Activated CD4-positive, alpha-beta memory T cell treated with anti-CD3 and anti-CD28 coated beads, Interleukin-2, amount 10 ng/mL, durations not matched to agents 7 days and 5 days (primary cell): ENCODE measurements around the gene PLK5. TPM values are rescaled to one million over a fixed set of nuclear protein-coding genes. Genes with fewer than 3 reads are reported as not detected.
"Not testable (repeated sequence)": the region's sequence is repeated elsewhere in the genome, so short reads cannot be mapped to it uniquely, and the experiment has no call there.

Experiments used
- CTCF ChIA-PET: fragments of 350-600 bp; sonication (Branson Sonifier 250); formaldehyde crosslinking; loops from one replicate; lab custom pipeline; 2021; ENCODE audit warnings: antibody characterized with exemption, inconsistent platforms; lab: Charles Lee
- POLR2A ChIA-PET: fragments of 350-600 bp; sonication (Branson Sonifier 250); formaldehyde crosslinking; loops from one replicate; lab custom pipeline; 2021; ENCODE audit warnings: antibody characterized with exemption; lab: Charles Lee
- DNase-seq: peaks from one replicate; pipeline ENCODE4 v3.0.0-alpha.2; 2020
- H3K27ac Mint-ChIP-seq: one replicate; pipeline ENCODE4 v1.8.0; 2021; ENCODE audit warnings: mild to moderate bottlenecking, mixed read lengths
- H3K27me3 Mint-ChIP-seq: one replicate; pipeline ENCODE4 v1.8.0; 2021; ENCODE audit warnings: mixed read lengths
- H3K36me3 Mint-ChIP-seq: one replicate; pipeline ENCODE4 v1.8.0; 2021; ENCODE audit warnings: low read depth, mixed read lengths
- H3K4me1 Mint-ChIP-seq: one replicate; pipeline ENCODE4 v1.8.0; 2021; ENCODE audit warnings: mixed read lengths
- H3K4me3 Mint-ChIP-seq: one replicate; pipeline ENCODE4 v1.8.0; 2021; ENCODE audit warnings: mild to moderate bottlenecking, mixed read lengths
- H3K9me3 Mint-ChIP-seq: one replicate; pipeline ENCODE4 v1.8.0; 2021; ENCODE audit warnings: mixed read lengths
- total RNA-seq, 2 experiments: library from RNA; stranded (reverse); gene quantifications; one replicate each; pipeline ENCODE4 v1.2.3, GENCODE V29; 2021

The PLK5 gene
- total RNA-seq, 2 experiments from 2014 or later: not detected

DNA sequence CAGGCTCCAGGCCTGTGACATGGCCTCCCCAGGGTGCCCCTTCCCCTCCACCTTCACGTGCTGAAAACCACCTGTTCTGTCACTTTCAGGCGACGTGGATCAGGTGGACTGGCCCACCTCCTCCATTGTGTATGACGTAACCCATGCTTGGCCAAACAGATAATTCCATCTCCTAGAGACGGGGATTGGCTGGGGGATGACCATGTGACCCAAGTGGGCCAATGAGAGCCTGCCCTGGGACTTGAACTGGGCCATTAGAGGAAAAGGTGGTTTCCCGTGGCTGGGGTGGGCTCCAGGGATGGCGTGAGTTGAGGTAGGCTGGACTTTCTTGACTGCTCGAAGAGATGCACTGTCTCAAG, 7.5 kb upstream of the PLK5 start:
- H3K36me3 Mint-ChIP-seq: no peaks in the 10 kb centered on the region
- H3K27ac Mint-ChIP-seq: no peak overlapping the region
- ChIA-PET CTCF (no interaction called here), POLR2A (no interaction called here)
- no peaks in the 10 kb centered on the region for H3K27me3 Mint-ChIP-seq
- H3K4me1 Mint-ChIP-seq: peaks cover 9% of the 10 kb centered on the region
- no peak overlapping the region for H3K4me3 Mint-ChIP-seq
- DNase-seq: no peak
- H3K9me3 Mint-ChIP-seq: no peaks in the 10 kb centered on the region

DNA sequence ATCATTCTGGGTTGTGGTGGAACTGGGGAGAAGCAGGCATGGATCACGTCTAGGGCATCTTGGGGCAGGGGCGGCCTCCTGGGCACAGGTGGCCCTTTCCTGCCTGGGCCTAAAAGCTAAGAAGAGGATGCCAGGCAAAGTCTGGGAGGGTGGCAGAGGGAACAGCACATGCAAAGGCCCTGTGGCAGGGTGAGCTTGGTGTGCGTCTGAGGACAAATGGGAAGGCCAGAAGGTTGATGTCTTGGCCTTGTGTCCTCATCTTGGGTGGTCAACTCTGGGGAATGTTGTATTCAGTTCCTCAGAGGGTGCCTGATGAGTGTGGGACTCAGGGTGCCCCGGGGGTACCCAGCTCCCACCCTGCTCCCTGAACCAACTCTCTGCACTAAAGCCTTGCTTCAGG, 5.4 kb upstream of the PLK5 start:
- peaks cover 2% of the 10 kb centered on the region for H3K4me1 Mint-ChIP-seq
- no peaks in the 10 kb centered on the region for H3K36me3 Mint-ChIP-seq
- peaks cover 10% of the 10 kb centered on the region for H3K27me3 Mint-ChIP-seq
- DNase-seq: no peak
- ChIA-PET POLR2A (no interaction called here), CTCF (interaction anchor here (1.6 kb wide), 1 partner anchor 28 kb away, joined by 5 read pairs; no protein-coding TSS in a partner anchor)
- H3K27ac Mint-ChIP-seq: no peak overlapping the region
- no peaks in the 10 kb centered on the region for H3K9me3 Mint-ChIP-seq
- no peak overlapping the region for H3K4me3 Mint-ChIP-seq

DNA sequence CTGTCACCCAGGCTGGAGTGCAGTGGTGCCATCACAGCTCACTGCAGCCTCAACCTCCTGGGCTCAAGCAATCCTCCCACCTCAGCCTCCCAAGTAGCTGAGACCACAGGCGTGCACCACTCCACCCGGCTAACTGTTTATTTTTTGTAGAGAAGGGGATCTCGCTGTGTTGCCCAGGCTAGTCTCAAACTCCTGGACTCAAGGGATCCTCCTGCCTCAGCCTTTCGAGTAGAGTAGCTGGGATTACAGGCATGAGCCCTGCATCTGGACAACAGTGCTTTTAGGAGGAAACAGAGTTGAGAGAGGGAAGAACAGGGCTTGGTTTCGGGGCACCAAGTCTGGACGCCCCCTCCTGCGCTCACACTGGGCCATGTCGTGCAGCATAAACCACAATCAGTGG, 4.1 kb upstream of the PLK5 start:
- H3K27ac Mint-ChIP-seq, H3K36me3 Mint-ChIP-seq, H3K4me1 Mint-ChIP-seq, CTCF ChIA-PET, POLR2A ChIA-PET, H3K4me3 Mint-ChIP-seq, H3K9me3 Mint-ChIP-seq, DNase-seq: not testable (repeated sequence)
- peaks cover 16% of the 10 kb centered on the region for H3K27me3 Mint-ChIP-seq

DNA sequence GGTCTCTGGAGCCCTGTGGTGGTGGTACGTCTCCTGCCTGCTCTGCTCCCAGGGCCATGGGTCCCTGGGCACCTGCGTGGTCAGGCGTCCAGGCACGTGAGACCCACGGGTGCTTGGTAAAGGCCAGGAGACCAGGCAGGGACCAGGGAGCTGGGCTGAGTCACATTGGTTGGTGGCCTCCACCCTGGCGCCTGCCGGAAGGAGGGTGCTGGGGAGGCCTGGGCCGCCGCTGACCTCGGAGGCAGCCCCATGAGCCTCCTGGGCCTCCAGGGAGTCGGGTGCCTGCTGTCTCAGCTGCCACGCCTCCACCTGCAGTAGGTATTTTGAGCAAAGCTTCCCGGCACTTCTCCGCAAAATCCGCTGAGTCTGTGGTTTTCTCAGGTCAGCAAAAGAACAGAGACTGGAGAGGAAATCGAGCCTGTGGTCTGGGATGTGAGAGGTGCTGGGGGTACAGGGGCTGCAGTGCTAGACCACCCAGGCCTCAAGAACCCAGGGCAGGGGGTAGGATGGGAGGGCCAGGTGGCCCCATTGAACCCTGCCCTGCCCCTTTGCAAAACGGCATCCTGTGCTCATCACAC, 3.6 kb upstream of the PLK5 start:
- CTCF ChIA-PET: no interaction called here
- no peak for DNase-seq
- H3K27ac Mint-ChIP-seq: no peak overlapping the region
- H3K4me3 Mint-ChIP-seq: no peak overlapping the region
- H3K27me3 Mint-ChIP-seq: peaks cover 20% of the 10 kb centered on the region
- peaks cover 3% of the 10 kb centered on the region for H3K36me3 Mint-ChIP-seq
- H3K4me1 Mint-ChIP-seq: peaks cover 4% of the 10 kb centered on the region
- H3K9me3 Mint-ChIP-seq: no peaks in the 10 kb centered on the region
- POLR2A ChIA-PET: no interaction called here

DNA sequence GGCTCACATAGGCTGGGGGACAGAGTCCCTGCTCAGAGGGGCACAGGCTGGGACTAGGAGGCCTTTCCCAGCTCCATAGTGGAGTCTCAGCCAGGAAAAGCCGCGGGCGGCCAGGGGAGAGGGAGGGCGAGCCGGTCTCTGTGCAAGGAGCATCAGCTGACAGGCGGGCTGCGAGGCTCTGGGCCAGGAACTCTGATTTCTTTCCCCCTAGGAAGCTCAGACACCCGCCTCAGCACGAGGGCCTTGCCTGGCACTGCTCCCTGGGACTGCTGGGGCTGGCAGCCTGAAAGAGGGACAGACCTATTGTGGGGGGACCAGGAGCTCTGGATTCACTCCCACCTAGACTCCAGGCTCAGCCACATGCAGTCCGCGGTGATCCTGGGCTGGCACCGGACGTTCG, 2.2 kb upstream of the PLK5 start:
- POLR2A ChIA-PET: no interaction called here
- Mint-ChIP-seq H3K9me3 (no peaks in the 10 kb centered on the region), H3K36me3 (peaks cover 3% of the 10 kb centered on the region), H3K4me3 (no peak overlapping the region), H3K27me3 (peaks cover 27% of the 10 kb centered on the region), H3K27ac (no peak overlapping the region), H3K4me1 (peaks cover 4% of the 10 kb centered on the region)
- CTCF ChIA-PET: no interaction called here
- no peak for DNase-seq

DNA sequence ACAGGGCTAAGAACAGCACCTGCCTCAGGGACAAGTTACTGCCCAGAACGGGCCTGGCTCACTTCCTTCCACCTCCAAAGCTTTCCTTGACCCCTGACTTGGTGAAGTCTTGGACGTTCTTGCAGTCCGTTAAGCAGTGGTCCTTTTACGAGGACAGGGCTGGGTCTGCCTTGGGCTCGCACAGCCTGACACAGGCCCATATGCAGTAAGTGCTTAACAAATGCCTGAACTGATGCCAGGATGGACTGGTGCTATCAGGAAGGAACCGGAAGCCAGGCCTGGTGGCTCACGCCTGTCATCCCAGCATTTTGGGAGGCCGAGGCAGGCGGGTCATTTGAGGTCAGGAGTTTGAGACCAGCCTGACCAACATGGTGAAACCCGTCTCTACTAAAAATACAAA, 1.8 kb upstream of the PLK5 start:
- H3K27ac Mint-ChIP-seq: no peak overlapping the region
- no peak overlapping the region for H3K4me3 Mint-ChIP-seq
- DNase-seq: no peak
- CTCF ChIA-PET: interaction anchor here (0.7 kb wide), 1 partner anchor 1939 kb away, joined by 3 read pairs; no protein-coding TSS in a partner anchor
- H3K4me1 Mint-ChIP-seq: peaks cover 4% of the 10 kb centered on the region
- POLR2A ChIA-PET: no interaction called here
- H3K36me3 Mint-ChIP-seq: peaks cover 3% of the 10 kb centered on the region
- peaks cover 27% of the 10 kb centered on the region for H3K27me3 Mint-ChIP-seq
- H3K9me3 Mint-ChIP-seq: no peaks in the 10 kb centered on the region

DNA sequence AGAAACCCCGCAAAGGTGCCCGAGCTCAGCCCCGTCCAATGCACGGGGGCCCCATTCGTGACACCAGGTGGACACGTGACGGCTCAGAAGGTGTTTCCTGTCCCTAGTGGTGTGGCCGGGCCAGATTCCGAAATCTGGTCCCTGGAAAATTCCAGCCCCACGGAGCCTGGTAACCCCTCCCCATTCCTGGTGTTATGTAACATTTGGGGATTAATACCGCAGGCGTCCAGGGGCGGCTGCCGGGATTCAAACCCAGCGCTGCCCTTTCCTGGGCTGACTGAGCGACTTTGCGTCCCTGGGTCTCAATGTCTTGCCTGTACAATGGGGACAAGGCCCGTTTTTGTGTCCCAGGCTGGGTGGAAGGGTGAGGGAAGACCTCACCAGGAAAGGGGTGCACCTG, 1.0 kb upstream of the PLK5 start:
- H3K36me3 Mint-ChIP-seq: peaks cover 3% of the 10 kb centered on the region
- DNase-seq: no peak
- H3K27me3 Mint-ChIP-seq: peaks cover 27% of the 10 kb centered on the region
- H3K27ac Mint-ChIP-seq: no peak overlapping the region
- POLR2A ChIA-PET: no interaction called here
- H3K9me3 Mint-ChIP-seq: no peaks in the 10 kb centered on the region
- CTCF ChIA-PET: no interaction called here
- H3K4me3 Mint-ChIP-seq: no peak overlapping the region
- peaks cover 4% of the 10 kb centered on the region for H3K4me1 Mint-ChIP-seq

DNA sequence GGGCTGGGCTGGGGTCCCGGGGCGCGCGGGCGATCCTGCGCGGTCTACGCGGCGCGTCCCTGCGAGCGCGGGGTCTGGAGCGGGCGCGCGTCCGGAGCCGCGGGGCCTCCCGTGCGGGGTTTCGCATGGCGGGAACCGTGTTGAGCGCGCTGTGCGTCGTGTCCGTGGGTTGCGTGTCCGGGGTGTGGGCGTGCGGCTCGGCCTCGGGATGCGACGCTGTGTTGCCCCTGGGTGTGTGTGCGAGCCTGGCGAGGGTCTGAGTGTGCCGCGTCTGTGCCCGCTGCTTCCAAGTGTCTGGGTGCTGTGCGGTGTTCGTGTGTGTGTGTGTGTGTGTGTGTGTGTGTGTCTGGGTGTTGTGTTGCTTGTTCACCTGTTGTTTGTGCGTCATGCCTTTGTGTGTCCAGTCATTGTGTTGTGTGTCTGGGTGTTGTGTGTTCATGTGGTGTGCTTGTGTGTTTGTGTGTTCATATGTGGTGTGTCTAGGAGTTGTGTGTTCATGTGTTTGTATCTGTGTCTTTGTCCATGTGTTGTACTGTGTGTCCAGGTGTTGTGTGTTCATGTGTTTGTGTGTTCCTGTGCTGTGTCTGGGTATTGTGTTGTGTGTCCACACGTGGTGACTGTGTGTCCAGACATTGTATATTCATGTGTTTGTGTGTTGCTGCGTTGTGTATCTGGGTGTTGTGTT, 552 bp downstream of the PLK5 start:
- H3K27me3 Mint-ChIP-seq: peaks cover 27% of the 10 kb centered on the region
- ChIA-PET POLR2A (no interaction called here), CTCF (no interaction called here)
- H3K9me3 Mint-ChIP-seq: no peaks in the 10 kb centered on the region
- peaks cover 3% of the 10 kb centered on the region for H3K36me3 Mint-ChIP-seq
- no peak for DNase-seq
- no peak overlapping the region for H3K4me3 Mint-ChIP-seq
- H3K4me1 Mint-ChIP-seq: peaks cover 4% of the 10 kb centered on the region
- no peak overlapping the region for H3K27ac Mint-ChIP-seq

DNA sequence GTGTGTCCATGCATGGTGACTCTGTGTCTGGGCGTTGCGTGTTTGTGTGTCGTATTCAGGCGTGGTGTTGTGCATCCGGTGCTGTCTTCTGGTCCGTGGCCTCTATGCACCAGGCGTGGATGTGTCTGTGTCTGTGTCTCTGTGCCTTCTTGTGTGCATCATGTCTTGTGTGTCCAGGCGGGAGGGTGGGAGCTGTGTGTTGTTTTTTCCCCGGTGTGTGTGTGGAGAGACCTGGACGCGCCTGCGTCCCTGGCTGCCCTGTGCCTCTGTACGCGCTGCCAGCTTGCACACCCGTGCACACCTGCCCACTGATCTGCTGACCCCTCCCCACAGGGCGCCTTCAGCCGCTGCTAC, 1.1 kb downstream of the PLK5 start:
- H3K36me3 Mint-ChIP-seq: peaks cover 3% of the 10 kb centered on the region
- no peak overlapping the region for H3K27ac Mint-ChIP-seq
- CTCF ChIA-PET: no interaction called here
- no peak for DNase-seq
- no peaks in the 10 kb centered on the region for H3K9me3 Mint-ChIP-seq
- POLR2A ChIA-PET: no interaction called here
- H3K4me3 Mint-ChIP-seq: no peak overlapping the region
- peaks cover 27% of the 10 kb centered on the region for H3K27me3 Mint-ChIP-seq
- peaks cover 4% of the 10 kb centered on the region for H3K4me1 Mint-ChIP-seq

DNA sequence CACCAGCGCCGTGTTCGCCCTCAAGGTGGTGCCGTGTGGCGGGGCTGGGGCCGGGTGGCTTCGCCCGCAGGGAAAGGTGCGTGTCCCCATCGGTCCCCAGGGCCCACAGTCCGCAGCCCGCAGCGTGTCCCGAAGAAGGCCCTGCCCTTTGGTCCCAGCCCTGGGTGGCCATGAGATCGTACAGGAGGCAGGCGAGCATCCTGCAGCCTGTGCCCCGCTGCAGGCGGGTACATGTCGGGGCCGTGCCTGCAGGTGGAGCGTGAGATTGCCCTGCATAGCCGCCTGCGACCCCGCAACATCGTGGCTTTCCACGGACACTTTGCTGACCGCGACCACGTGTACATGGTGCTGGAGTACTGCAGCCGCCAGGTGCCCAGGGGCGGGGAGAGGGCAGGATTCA, 1.5 kb downstream of the PLK5 start:
- CTCF ChIA-PET: no interaction called here
- H3K4me3 Mint-ChIP-seq: no peak overlapping the region
- H3K36me3 Mint-ChIP-seq: peaks cover 3% of the 10 kb centered on the region
- POLR2A ChIA-PET: no interaction called here
- H3K9me3 Mint-ChIP-seq: no peaks in the 10 kb centered on the region
- no peak for DNase-seq
- H3K27me3 Mint-ChIP-seq: peaks cover 27% of the 10 kb centered on the region
- H3K27ac Mint-ChIP-seq: no peak overlapping the region
- H3K4me1 Mint-ChIP-seq: peaks cover 4% of the 10 kb centered on the region

DNA sequence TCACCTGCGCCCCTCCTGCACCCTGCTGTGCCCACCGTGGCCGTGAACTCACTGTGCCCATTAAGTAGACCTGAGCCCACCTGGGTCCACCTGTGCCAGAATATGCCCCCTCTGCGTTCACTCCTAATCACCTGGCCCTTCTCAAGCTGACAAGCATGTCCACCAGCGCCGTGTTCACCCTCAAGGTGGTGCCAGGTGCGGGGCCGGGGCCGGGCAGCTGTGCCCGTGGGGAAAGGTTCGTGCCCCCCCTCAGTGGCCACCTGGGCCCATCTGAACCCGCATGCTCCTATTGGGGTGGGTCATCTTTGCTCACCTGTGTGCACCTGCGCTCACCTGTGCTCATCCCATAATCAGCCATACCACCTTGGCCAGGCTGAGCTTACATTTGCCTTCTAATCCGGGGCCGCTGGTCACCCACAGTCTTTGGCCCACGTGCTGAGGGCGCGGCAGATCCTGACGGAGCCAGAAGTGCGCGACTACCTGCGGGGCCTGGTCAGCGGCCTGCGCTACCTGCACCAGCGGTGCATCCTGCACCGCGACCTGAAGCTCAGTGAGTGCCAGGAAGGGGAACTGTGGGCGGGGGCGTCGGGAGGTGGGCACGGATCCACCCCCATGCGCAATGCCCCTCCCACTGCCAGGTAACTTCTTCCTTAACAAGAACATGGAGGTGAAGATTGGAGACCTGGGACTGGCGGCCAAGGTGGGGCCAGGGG, 2.3 kb downstream of the PLK5 start:
- no peaks in the 10 kb centered on the region for H3K9me3 Mint-ChIP-seq
- ChIA-PET CTCF (no interaction called here), POLR2A (no interaction called here)
- H3K36me3 Mint-ChIP-seq: peaks cover 3% of the 10 kb centered on the region
- peaks cover 27% of the 10 kb centered on the region for H3K27me3 Mint-ChIP-seq
- no peak overlapping the region for H3K27ac Mint-ChIP-seq
- no peak for DNase-seq
- H3K4me3 Mint-ChIP-seq: no peak overlapping the region
- H3K4me1 Mint-ChIP-seq: peaks cover 4% of the 10 kb centered on the region

DNA sequence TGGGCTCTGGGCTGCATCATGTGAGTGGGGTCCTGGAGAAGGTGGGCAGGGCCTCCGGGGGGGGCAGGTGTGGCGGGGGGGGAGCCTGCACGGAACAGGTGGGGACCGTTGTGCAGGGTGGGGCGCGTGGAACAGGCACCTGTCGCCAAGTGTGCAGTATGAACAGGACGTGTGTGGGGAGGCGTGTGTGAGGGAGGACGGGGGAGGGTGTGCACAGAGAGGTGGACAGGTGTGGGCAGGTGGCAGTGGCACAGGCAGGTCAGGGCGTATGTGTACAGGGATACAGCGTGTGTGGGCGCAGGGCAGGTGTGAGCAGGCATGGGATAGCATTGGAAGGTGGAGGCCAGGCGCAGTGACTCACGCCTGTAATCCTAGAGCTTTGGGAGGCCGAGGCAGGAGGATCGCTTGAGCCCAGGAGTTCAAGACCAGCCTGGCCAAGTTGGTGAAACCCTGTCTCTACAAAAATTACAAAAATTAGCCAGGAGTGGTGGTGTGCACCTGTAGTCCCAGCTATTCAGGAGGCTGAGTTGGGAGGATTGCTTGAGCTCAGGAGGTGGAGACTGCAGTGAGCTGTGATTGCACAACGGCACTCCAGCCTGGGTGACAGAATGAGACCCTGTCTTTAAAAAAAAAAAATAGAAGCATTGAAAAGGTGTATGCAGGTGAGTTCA, 3.2 kb downstream of the PLK5 start:
- H3K36me3 Mint-ChIP-seq: peaks cover 3% of the 10 kb centered on the region
- no peak for DNase-seq
- no peaks in the 10 kb centered on the region for H3K9me3 Mint-ChIP-seq
- no peak overlapping the region for H3K4me3 Mint-ChIP-seq
- H3K27ac Mint-ChIP-seq: no peak overlapping the region
- peaks cover 25% of the 10 kb centered on the region for H3K27me3 Mint-ChIP-seq
- peaks cover 4% of the 10 kb centered on the region for H3K4me1 Mint-ChIP-seq
- ChIA-PET CTCF (no interaction called here), POLR2A (no interaction called here)

DNA sequence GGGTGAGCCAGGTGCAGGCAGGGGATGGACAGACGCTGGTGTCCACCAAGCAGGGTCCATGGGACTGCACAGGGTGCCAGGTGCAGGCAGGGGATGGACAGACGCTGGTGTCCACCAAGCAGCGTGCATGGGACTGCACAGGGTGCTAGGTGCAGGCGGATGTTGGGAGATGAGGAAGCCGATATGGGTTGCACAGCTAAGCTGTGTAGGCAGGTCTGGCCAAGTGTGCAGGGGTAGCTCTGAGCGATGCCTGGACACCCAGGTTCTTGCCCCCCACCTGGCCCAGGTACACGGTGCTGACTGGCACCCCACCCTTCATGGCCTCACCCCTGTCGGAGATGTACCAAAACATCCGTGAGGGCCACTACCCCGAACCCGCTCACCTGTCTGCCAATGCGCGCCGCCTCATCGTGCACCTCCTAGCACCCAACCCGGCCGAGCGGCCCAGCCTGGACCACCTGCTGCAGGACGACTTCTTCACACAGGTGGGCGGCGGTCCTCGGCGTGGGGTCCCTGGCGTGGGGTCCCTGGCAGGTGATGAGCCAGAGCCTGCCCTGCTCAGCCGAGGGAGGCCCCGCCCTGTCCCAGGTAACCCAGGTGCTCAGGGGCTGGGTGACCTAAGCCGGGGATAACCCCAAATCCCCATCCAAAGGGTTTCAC, 3.9 kb downstream of the PLK5 start:
- ChIA-PET POLR2A (no interaction called here), CTCF (no interaction called here)
- DNase-seq: no peak
- peaks cover 3% of the 10 kb centered on the region for H3K36me3 Mint-ChIP-seq
- no peak overlapping the region for H3K4me3 Mint-ChIP-seq
- H3K27me3 Mint-ChIP-seq: peaks cover 24% of the 10 kb centered on the region
- no peaks in the 10 kb centered on the region for H3K9me3 Mint-ChIP-seq
- H3K27ac Mint-ChIP-seq: no peak overlapping the region
- peaks cover 4% of the 10 kb centered on the region for H3K4me1 Mint-ChIP-seq
